CD4-positive, alpha-beta T cell treated with Interleukin-17A for 1 hour (primary cell): Measurements from ENCODE around the gene OR1D2.
A peak's percentile ranks its signal among the peaks of the same experiment; 100 is the strongest.
"Not testable (repeated sequence)": the region's sequence is repeated elsewhere in the genome, so short reads cannot be mapped to it uniquely, and the experiment has no call there.

ENCODE experiments used
- DNase-seq: peaks from one replicate; pipeline ENCODE4 v3.0.0-alpha.2; 2020

The OR1D2 gene

GRCh38 chr17:3104322-3104721 is at the start of gene OR1D2:
TSS of gene OR1D2 (minus strand) at chr17:3104422. CDS start at chr17:3092996, 11,426 bp downstream.
- DNase-seq = no peak

GRCh38 chr17:3137494-3137893 is 33.3 kb upstream of the OR1D2 start:
- not testable (repeated sequence) for DNase-seq

- no peak for DNase-seq
Measured at GRCh38 chr17:3127451-3127850, 23.2 kb upstream of the OR1D2 start, which contains the start of gene OR1G1. TSS of gene OR1G1 (minus strand) at chr17:3127551. CDS start at chr17:3127551, 0 bp downstream.

GRCh38 chr17:3073850-3074249 is 30.4 kb downstream of the OR1D2 start:
- DNase-seq = not testable (repeated sequence)

GRCh38 chr17:3065192-3065591 is 39.0 kb downstream of the OR1D2 start:
- not testable (repeated sequence) for DNase-seq

- not testable (repeated sequence) for DNase-seq
Measured at GRCh38 chr17:3063507-3063906, 40.7 kb downstream of the OR1D2 start, which contains the start of gene OR1D5. TSS of gene OR1D5 (minus strand) at chr17:3063607. CDS start at chr17:3063607, 0 bp downstream.

- not testable (repeated sequence) for DNase-seq
Measured at GRCh38 chr17:3062824-3063377, 41.3 kb downstream of the OR1D2 start.

GRCh38 chr17:3054868-3055267 is 49.4 kb downstream of the OR1D2 start:
- DNase-seq = not testable (repeated sequence)

GRCh38 chr17:3049705-3050295 is 54.4 kb downstream of the OR1D2 start:
- DNase-seq = no peak

- DNase-seq = peak; percentile 98
Measured at GRCh38 chr17:3048727-3049471, 55.3 kb downstream of the OR1D2 start.

- DNase-seq = no peak
Measured at GRCh38 chr17:3046753-3047152, 57.5 kb downstream of the OR1D2 start.

GRCh38 chr17:3043737-3044365 is 60.4 kb downstream of the OR1D2 start:
- DNase-seq = no peak

GRCh38 chr17:3040882-3041281 is 63.3 kb downstream of the OR1D2 start:
- DNase-seq = no peak

GRCh38 chr17:3039736-3040135 is 64.5 kb downstream of the OR1D2 start:
- peak; percentile 10 for DNase-seq

- DNase-seq = no peak
Measured at GRCh38 chr17:3038941-3039340, 65.3 kb downstream of the OR1D2 start.
